GM19035 (cell line): ENCODE results near the gene HTR3B.
"Not testable (repeated sequence)": the region's sequence is repeated elsewhere in the genome, so short reads cannot be mapped to it uniquely, and the experiment has no call there.

ENCODE experiments used
- ATAC-seq: cut with Tn5 transposase; IDR thresholded peaks from one replicate; pipeline ENCODE4 v1.9.1; 2021; ENCODE audit not compliant: unreplicated experiment

HTR3B gene

GRCh38 chr11:113904379-113905101 lies at the start of gene HTR3B:
Gene HTR3B (plus strand): TSS chr11:113904796. CDS start chr11:113904934, 138 bp downstream.
- ATAC-seq = no peak

GRCh38 chr11:113855803-113856202 lies 48.8 kb upstream of the HTR3B start:
- ATAC-seq = no peak

GRCh38 chr11:113856966-113857759 lies 47.4 kb upstream of the HTR3B start:
- no peak for ATAC-seq

GRCh38 chr11:113859665-113860064 lies 44.9 kb upstream of the HTR3B start:
- ATAC-seq = no peak

- no peak for ATAC-seq
Observed at GRCh38 chr11:113862435-113862834, 42.2 kb upstream of the HTR3B start.

GRCh38 chr11:113864410-113864809 lies 40.2 kb upstream of the HTR3B start:
- no peak for ATAC-seq

GRCh38 chr11:113865873-113866272 lies 38.7 kb upstream of the HTR3B start:
- ATAC-seq = no peak

GRCh38 chr11:113867843-113868503 lies 36.6 kb upstream of the HTR3B start:
- no peak for ATAC-seq

GRCh38 chr11:113871336-113871735 lies 33.3 kb upstream of the HTR3B start:
- ATAC-seq = no peak

- ATAC-seq = no peak
Observed at GRCh38 chr11:113873236-113873626, 31.4 kb upstream of the HTR3B start.

- ATAC-seq = no peak
Observed at GRCh38 chr11:113874096-113874495, 30.5 kb upstream of the HTR3B start.

GRCh38 chr11:113874581-113875233 lies 29.9 kb upstream of the HTR3B start:
- ATAC-seq = peak; percentile 44

- peak; percentile 89 for ATAC-seq
Observed at GRCh38 chr11:113875234-113876073, 29.1 kb upstream of the HTR3B start, which contains the start of gene USP28. Gene USP28 (minus strand): TSS chr11:113875572. CDS start chr11:113875501, 71 bp downstream.

GRCh38 chr11:113876074-113876797 lies 28.4 kb upstream of the HTR3B start:
- ATAC-seq = no peak

GRCh38 chr11:113876798-113877669 lies 27.6 kb upstream of the HTR3B start:
- no peak for ATAC-seq

- no peak for ATAC-seq
Observed at GRCh38 chr11:113877670-113878055, 26.9 kb upstream of the HTR3B start.

- not testable (repeated sequence) for ATAC-seq
Observed at GRCh38 chr11:113879446-113879845, 25.1 kb upstream of the HTR3B start.

- ATAC-seq = no peak
Observed at GRCh38 chr11:113880971-113881370, 23.6 kb upstream of the HTR3B start.

GRCh38 chr11:113881856-113882255 lies 22.7 kb upstream of the HTR3B start:
- ATAC-seq = no peak
